HepG2 (cell line): Measurements from ENCODE around the gene AMIGO3. TPM values are rescaled to one million over a fixed set of nuclear protein-coding genes. Genes with fewer than 3 reads are reported as not detected.

ENCODE experiments used
- CENPX ChIP-seq: sonication (generic); formaldehyde crosslinking; IDR thresholded peaks from 2 replicates; pipeline ENCODE4 v1.9.0; 2021; ENCODE audit warnings: mild to moderate bottlenecking, missing genetic modification reagents, moderate library complexity
- HMGXB4 ChIP-seq, 2 experiments: sonication (generic) in 1 of 2; formaldehyde crosslinking in 1 of 2; IDR thresholded peaks; 2 replicates each; pipeline versions ENCODE4 v1.4.0 to v1.6.1; 2018 to 2020; ENCODE audit warnings: missing genetic modification reagents in 2 of 2, borderline replicate concordance in 1 of 2, low read depth in 1 of 2, mild to moderate bottlenecking in 1 of 2, missing biosample characterization in 1 of 2
- IRX3 ChIP-seq: sonication (generic); formaldehyde crosslinking; IDR thresholded peaks from 2 replicates; pipeline ENCODE4 v1.8.1; 2023; ENCODE audit warnings: mild to moderate bottlenecking, low read depth, missing genetic modification reagents, borderline replicate concordance
- JUNB ChIP-seq: sonication (generic); formaldehyde crosslinking; IDR thresholded peaks from 2 replicates; pipeline ENCODE4 v1.8.0; 2022; ENCODE audit warnings: missing genetic modification reagents, mild to moderate bottlenecking, borderline replicate concordance
- NKX3-1 ChIP-seq: sonication (generic); formaldehyde crosslinking; IDR thresholded peaks from 2 replicates; pipeline ENCODE4 v1.5.0; 2020; ENCODE audit warnings: missing genetic modification reagents
- NPAS2 ChIP-seq: sonication (generic); formaldehyde crosslinking; IDR thresholded peaks from 2 replicates; pipeline ENCODE4 v1.8.0; 2022; ENCODE audit warnings: mild to moderate bottlenecking, missing genetic modification reagents, borderline replicate concordance
- PAF1 ChIP-seq: IDR thresholded peaks from 2 replicates; pipeline ENCODE4 v1.6.1; 2016; ENCODE audit warnings: missing genetic modification reagents, missing compliant biosample characterization
- ZHX2 ChIP-seq, 2 experiments: sonication (generic) in 1 of 2; formaldehyde crosslinking in 1 of 2; IDR thresholded peaks; 2 replicates each; pipeline versions ENCODE4 v1.6.1 to v1.9.0; 2014 to 2022; ENCODE audit warnings: antibody characterized with exemption in 1 of 2, borderline replicate concordance in 1 of 2, inconsistent platforms in 1 of 2, low read depth in 1 of 2, missing genetic modification reagents in 1 of 2
- ZNF234 ChIP-seq: sonication (generic); formaldehyde crosslinking; conservative IDR thresholded peaks from 2 replicates; pipeline ENCODE4 v1.5.1; 2020; ENCODE audit warnings: mild to moderate bottlenecking, missing genetic modification reagents
- ZNF383 ChIP-seq: sonication (generic); formaldehyde crosslinking; IDR thresholded peaks from 2 replicates; pipeline ENCODE4 v1.4.0; 2020; ENCODE audit warnings: missing genetic modification reagents, mild to moderate bottlenecking, borderline replicate concordance
- ZNF574 ChIP-seq: sonication (generic); formaldehyde crosslinking; IDR thresholded peaks from 2 replicates; pipeline ENCODE4 v1.4.0; 2020; ENCODE audit warnings: missing genetic modification reagents
- ZNF605 ChIP-seq: sonication (generic); formaldehyde crosslinking; IDR thresholded peaks from 2 replicates; pipeline ENCODE4 v1.8.0; 2022; ENCODE audit warnings: mild to moderate bottlenecking, missing genetic modification reagents
- ZNF7 ChIP-seq: IDR thresholded peaks from 2 replicates; pipeline ENCODE4 v1.6.1; 2016; ENCODE audit warnings: missing biosample characterization, missing genetic modification reagents
- polyA plus RNA-seq, 8 experiments: library from polyadenylated mRNA; depleted of rRNA in 3 of 8; stranded (reverse) in 7 of 8; unstranded in 1 of 8; fragments of >200 nt; fragmentation: Illumina TruSeq in 4 of 8; extraction: Trizol in 4 of 8; gene quantifications; 2 replicates each; pipeline versions ENCODE4 v1.2.1 to v1.2.3, GENCODE V29; 2011 to 2016; ENCODE audit warnings: low read depth in 4 of 8, missing spikeins in 1 of 8, mixed read lengths in 1 of 8; ENCODE audit not compliant: insufficient read depth in 1 of 8
- total RNA-seq, 5 experiments: library from RNA; depleted of rRNA; stranded (reverse); fragments of >200 nt; fragmentation: Illumina TruSeq; extraction: Trizol; gene quantifications; 2 replicates each; pipeline ENCODE4 v1.2.3, GENCODE V29; 2016; ENCODE audit warnings: low read depth in 1 of 5

The AMIGO3 gene
- total and polyA plus RNA-seq, 2 of the 13 experiments (the other 11 are each of a cell fraction or from before 2014, with no cell fraction given), result 0.35 TPM; not detected in 1

- no peak for TF ChIP-seq PAF1 (CRISPR knock-in tag)
- TF ChIP-seq ZNF383, result no peak; the same call in 1 of the 2 replicates
- TF ChIP-seq ZHX2 (IDR thresholded peaks at IDR 0.05; ENCODE audit: low read depth), result peak; percentile 56; the same call in 1 of the 2 replicates
- no peak for TF ChIP-seq ZHX2 (CRISPR knock-in tag; IDR thresholded peaks at IDR 0.05; ENCODE audit: borderline replicate concordance)
- no peak for TF ChIP-seq NKX3-1
- no peak for TF ChIP-seq JUNB (CRISPR knock-in tag)
- TF ChIP-seq ZNF234, result no peak
- no peak for TF ChIP-seq CENPX (CRISPR knock-in tag)
- TF ChIP-seq ZNF7, result no peak
- TF ChIP-seq ZNF605 (CRISPR knock-in tag), result no peak
- no peak for TF ChIP-seq NPAS2
- no peak; the same call in 1 of the 2 replicates for TF ChIP-seq ZNF574 (CRISPR knock-in tag)
- peak; percentile 7; the same call in 1 of the 2 replicates for TF ChIP-seq IRX3
- peak; percentile 63 to 75 for TF ChIP-seq HMGXB4 (CRISPR knock-in tag; IDR thresholded peaks at IDR 0.05; ENCODE audit: borderline replicate concordance in 1 of 2, low read depth in 1 of 2)
These were observed 4.4 kb upstream of the AMIGO3 start, which contains the start of gene GMPPB (continued) for GRCh38 chr3:49723628-49724551.
